Tongue (tissue), 2 donors: ENCODE data around the gene P3H2. TPM values are rescaled to one million over a fixed set of nuclear protein-coding genes. Genes with fewer than 3 reads are reported as not detected.

ENCODE experiments used
- DNase-seq: peaks from one replicate; pipeline ENCODE4 v3.0.0-alpha.2; 2015
- total RNA-seq: library from RNA; depleted of rRNA; stranded (reverse); fragments of >200 nt; gene quantifications from one replicate; pipeline ENCODE4 v1.2.3, GENCODE V29; 2014

P3H2 gene
- total RNA-seq, 1 donor from 2014 or later, result 33.1 TPM

DNA sequence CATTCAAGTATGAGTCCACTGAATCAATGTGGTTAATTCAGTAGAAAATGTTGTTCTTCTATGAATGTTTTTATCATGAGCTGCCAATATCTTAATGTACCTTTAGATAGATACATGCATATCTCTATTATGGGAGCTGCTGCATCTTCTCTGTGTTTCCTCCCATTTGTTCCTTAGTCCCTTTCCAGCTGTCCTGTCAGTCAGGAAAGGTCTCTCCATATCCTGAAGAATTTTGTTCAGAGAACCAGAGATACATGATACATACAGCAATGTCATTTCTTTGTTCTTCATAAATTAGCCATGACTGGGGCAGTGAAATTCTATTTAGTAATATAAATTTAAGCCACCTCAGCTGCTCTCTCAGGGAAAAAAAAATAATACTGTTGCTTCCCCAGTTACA lies 103.7 kb downstream of the P3H2 start:
- DNase-seq, result peak; percentile 91

DNA sequence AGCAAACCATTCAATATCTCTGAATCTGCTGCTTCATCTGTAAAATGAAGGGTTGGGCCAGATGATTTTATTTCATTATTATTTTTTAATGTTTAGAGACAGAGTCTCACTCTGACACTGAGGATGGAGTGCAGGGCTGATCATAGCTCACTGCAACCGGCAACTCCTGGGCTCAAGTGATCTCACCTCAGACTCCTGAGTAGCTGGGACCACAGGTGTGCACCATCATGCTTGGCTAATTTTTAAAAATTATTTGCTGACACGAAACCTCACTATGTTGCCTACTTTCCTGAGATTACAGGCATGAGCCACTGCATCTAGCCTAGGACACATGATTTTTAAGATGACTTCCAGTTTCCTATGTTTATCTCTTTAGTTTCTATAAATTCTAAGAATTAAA lies 105.8 kb downstream of the P3H2 start:
- DNase-seq, result no peak

DNA sequence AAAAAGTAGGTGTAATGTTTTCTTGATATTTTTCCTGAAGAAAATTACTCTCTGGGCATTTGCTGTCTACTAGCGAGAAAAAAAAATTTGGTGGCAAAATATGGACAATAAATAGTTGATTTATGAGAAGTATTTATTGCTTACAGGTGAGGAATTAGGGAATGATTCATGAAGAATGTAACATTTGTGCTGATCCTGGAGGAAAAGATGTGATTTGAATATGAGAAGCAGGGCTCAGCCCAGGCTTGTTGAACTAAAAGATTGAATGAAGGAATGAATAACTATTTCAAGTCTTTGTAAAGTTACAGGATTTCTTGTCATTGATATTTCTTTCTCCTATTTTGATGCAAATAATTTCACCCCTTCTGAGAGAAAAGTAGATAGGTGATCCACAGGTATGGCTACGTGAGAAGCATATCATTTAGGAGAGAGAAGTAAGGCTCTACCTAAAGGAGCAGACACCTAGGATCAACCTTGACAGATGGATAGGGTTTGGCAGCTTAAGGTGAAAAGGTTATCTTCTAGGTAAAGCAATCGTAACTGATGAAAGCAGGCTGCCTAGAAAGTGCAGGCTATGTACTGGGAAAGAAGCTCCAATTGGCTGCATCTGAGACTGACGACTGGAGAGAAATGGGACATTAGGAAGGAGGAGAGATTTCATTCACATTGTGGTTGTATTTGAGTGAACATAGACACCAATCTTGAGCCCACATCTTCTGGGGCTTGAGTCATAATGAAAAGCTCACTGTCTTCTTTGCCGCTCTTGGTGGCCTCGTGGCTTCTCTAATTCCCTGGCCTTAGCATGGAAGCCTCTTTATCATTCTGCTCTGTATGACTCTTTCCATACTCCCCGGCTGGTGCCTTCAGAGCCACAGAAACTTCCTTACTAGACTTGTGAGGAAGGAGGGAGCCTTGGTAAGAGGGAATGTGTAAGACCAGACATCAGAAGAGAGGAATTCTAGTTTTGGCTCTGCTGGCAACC lies 106.5 kb downstream of the P3H2 start:
- DNase-seq, result no peak

DNA sequence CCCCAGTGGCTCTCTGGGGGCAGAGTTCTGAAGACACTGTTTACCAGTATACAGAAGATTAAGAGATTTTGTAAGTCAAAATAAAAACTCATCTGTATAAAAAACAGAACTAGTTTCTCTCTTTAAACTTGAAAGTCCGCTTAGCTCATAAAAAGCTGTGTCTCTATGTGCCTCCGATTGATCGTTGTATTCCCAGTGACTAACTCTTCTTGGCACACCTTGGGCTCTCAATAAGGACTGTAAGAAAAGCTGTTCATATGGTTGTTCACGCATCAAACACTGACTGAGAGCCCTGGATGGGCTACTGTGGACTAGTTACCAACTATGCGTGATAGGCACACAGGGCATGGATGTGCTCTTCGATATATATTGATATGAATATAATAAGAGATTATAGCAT lies 107.9 kb downstream of the P3H2 start:
- DNase-seq, result no peak

DNA sequence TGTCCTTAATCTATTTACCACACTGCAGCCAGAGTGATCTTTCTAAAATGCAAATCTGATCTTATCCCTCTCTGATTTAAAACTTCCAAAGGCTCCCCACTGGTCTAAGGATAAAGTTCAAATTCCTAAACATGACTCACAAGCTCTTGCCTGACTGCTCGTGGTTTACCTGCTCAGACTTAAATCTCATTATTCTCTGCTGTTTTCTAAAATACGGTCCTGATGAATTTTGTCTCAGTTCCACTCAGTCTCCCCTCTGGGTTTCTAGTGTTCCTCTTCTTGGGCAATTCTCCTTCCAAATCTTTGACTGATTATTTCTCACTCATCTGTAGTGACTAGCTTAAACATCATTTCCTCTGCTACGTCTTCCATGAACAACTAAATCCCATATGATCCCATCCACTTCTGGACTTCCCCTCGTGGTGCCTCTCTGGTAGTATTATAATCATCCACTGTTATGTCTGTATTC lies 108.3 kb downstream of the P3H2 start:
- DNase-seq, result peak; percentile 54

DNA sequence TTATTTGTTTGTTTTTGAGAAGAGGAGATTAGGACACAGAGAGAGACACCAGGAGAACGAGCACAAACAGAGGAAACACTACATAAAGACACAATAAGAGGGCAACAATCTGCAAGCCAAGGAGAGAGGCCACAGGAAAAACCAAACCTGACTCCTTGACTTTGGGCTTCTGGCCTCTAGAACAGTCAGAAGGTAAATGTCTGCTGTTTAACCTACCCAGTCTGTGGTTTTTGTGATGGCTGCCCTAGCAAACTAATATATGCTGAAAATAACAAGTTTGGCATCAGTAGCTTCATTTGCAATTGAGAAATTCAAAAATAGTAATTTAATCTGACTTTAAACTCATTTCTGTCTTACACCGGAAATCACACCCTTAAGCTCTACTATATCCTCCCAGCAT lies 110.2 kb downstream of the P3H2 start:
- no peak for DNase-seq

DNA sequence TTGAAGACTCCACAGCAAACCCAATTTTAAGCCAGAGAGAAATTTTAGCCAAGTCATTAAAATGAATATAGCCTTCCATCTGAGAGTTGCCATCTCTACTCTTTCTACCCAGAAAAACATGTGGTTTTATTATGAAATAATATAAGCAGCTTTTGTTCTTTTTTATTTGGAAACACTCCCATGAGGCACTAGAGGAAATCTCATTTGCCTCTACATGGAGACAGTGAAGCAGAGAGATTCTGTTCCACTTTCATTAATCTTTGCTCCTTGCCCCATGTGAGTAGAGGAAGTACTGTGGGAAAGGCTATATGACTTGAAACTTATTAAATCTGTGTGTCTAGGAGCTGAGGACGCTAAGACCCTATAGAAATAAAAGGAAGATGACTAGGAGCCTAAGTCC lies 111.1 kb downstream of the P3H2 start:
- no peak for DNase-seq

DNA sequence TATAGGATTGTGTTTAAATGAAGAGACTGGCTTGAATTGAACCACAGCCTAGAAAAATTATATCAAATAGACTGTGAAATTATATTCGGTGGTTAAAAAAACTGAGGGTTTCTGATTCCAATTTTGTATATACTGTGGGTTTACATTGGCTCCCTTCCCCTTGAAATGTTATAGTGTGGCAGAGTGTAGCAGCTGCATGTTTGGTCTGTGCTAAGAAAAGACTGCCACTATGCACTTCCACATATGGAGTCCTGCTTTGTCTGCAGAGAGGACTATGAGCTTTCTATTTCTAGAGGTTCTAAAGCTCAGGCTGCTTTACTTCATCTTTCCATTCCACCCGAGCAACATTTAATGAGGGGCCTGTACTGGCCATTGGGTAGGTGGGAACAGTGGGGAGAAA lies 112.3 kb downstream of the P3H2 start:
- DNase-seq, result peak; percentile 90

DNA sequence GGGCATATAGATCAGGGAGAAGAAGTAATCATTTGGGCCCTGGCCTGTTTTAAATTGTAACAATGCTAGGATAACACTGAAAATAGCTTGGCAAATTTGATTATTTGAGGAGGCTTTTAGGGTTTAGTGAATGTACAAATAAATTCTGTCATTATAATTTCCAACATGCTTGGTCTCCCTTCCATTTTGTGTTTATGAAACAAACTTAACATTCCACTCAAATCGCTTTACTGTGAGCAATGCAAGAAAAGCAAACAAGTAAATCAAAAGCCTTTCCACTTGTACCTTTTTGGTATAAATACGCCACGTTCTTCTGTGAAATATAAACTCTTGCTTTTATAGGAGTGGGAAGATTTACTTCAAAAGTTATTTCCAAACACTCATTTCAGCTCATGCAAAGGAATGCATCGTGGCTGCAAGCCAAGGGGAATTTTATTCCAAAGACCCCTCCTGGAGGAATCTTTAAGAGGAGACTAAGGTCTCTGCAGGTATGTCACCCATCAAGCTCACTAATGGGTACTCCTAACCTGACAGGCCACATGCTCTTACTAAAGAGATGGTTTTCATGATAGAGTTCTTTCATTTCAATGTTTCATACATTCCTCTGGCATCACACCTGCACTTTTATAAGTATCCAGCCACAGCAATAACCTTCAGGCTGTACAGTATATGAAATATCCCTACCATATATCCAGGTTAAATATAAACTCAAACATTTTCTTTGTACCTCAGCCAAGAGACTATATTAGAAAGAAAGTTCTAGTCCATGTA lies 115.2 kb downstream of the P3H2 start:
- DNase-seq, result peak; percentile 32

DNA sequence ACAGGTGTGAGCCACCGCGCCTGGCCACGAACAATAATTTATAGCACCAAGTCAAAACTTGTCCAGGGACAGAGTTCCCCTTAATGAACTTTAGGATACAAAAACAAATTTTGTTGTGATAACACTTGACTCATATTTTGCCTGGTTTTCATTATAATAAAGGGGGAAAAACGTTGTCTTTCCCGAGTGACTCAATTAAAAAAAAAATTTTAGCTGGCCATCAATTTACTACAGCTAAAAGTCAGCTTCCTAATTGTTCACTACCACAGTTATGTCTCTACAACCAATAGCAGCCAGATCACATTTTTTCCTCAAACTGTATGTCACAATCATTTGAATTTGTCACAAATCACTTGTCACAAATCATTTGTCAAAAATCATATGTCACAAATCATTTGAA lies 116.0 kb downstream of the P3H2 start:
- DNase-seq, result no peak

DNA sequence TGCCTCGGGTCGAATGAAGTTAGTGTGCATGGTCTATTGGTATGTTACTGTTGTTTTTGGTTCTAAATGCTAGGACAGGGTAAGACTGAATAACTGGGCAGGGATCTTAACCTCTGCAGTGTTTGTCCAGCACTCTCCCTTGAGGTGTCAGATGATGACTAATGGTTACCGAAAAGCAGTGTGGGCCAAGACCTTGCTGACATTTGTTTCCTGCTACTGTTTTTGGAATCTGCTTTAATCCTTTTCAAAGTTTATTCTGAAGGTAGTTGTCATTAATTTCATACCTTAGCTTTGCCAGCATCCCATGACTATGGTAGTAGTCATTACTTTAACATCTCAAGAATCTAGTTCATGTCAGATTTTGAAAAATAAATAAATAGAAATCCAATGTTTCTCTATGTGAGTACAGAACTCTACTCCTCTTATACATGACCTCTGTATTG lies 117.0 kb downstream of the P3H2 start:
- no peak for DNase-seq

DNA sequence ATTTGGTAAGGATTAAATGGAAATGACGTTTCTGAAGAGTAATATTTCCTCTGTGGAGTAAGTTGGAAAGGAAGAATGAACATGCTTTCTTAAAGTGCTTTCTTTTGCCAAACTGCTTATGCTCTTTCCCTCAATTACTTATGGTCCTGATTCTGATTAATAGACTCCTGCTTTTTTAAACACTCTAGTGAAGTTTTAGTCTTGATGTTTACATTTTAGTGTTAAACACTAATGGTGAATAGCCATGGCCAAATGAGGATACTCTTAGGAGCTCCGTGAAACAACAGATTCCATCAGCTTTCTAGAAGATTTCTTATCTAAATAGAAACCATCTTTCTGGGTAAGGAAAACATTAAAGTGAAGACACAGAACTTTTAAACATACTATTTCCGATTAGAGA lies 117.6 kb downstream of the P3H2 start:
- DNase-seq, result peak; percentile 16

DNA sequence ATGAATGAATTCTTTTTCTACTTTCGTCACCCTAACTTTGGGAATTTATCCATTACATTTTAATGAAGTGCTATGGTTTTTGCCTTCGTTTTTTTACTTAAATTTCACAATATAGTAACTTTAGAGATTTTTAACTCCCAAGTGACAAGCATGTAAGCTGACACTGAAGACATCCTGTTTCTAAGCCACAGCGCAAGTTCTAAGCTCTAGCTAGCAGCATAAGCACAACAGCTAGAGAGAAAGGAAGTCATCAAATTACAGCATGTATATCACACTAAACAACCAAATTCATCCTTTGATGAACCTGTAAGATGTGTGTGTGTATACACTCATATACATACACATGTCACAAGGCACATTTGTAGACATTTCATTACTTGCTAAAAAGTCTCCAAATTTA lies 119.3 kb downstream of the P3H2 start:
- DNase-seq, result peak; percentile 37

DNA sequence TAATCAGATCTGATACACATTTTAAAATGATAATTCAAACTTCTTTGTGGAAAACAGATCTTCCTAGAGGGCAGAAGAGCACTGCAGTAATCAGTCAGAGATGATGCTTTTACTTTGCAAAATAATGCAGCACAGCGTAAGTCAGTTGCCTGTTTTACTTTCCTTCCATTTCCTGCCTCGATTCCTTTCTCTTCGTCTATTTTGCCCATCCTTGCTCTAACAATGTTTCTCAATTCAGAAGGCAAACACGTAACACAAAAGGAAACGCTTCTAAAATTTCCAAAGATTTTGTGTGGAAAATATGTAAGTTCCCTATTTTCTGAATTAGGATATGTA lies 119.9 kb downstream of the P3H2 start:
- no peak for DNase-seq

DNA sequence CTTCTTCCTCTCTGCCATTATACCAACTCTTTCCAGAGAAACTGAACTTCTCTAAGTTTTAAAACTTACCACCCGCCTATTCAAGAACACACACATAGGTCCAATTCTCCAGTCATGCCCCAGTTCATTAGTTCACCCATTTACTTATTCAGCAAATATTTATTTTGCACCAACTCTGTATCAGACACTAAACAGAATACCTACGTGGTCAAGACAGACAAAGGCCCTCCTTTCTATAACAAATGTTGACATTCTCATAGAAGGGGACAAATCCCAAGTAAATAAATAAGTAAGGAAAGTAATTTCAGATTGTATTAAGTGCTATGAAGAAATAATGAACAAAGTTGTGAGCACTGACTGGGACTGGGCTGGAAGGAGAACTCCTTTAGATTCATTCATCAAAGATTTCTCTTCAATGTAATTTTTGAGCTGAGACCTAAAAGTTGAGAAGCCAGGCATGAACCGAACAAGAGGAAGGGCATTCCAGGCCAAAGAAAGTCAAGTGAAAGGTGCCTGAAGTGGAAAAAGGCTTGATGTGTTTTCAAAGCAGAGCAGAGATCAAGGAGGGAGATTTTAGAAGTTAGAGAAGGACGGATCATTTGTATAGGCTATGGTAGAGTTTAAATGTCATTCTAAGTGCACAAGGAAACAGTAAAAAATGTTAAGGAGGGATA lies 120.4 kb downstream of the P3H2 start:
- no peak for DNase-seq

DNA sequence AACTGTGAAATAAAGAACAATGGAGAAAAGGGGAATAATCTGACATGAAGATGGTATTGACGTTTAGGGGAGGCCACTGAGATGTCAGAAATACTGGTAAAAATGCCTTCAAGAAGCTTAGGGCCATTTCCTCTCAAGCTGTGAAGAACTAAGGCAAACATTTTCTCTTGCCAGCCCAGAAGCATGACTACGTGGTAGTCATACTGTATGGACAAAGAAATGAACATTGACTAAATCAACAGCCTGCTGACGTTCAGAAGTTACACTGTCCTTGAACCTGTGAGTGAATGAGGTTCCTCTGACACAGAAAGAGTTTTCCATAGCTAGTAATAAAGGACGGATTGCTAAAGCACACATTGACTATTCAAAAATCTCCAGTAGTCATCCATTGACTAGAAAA lies 121.0 kb downstream of the P3H2 start:
- no peak for DNase-seq

DNA sequence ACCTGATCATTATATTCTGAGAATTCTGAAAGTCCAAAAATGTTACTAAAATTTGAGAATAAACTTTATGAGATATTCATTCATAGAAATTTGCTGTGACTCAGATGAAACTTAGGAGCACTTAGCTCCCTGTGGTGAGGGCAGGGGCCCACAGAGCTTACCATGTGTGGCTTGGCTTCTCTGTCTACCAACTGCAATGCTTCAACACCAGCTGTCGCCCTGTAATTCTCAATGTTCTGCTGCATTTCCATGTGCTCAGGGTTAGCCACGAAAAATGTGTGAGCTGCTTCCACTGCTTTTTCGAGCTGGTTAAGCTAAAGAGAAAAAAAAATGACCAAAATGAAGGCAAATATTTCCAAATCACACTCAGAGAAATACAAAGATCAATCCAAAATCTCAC lies 125.6 kb downstream of the P3H2 start:
- DNase-seq, result peak; percentile 93

DNA sequence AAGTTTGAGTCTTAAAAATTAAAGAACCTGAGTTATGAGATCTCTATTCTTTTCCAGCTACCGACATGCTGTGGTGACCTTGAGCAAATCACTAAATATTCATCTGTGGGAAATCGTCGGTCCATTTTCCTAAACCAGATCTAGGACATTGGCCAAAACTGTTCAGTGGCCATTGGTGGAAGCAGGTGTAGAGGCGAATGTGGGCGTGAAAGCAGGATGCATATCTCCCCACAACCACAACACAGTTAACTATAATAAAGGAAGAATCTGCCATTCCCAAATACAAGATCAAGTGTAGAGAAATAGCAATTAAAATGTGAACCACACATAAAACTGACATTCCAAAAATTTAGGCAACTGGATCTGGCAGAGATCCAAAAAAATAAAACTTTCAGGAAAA lies 129.9 kb downstream of the P3H2 start:
- DNase-seq, result no peak

DNA sequence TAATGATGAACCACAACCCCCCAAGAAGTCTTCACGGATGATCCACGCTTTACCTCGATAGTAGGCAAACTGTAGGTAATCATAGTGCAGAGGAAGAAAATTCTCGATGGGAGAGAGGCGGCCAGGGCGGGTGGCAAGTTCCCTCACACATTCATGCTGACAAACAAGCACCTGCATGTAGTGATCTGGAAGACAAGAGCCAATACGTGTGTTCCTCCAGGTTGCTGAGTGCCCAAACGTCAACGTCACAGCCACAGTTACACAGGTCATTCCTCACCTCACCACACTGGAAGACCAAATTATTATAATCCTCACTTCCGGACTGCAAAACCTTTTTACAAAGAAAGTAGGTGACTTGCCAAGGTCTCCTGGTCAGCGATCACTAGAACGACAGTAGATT lies 131.8 kb downstream of the P3H2 start:
- DNase-seq, result no peak

DNA sequence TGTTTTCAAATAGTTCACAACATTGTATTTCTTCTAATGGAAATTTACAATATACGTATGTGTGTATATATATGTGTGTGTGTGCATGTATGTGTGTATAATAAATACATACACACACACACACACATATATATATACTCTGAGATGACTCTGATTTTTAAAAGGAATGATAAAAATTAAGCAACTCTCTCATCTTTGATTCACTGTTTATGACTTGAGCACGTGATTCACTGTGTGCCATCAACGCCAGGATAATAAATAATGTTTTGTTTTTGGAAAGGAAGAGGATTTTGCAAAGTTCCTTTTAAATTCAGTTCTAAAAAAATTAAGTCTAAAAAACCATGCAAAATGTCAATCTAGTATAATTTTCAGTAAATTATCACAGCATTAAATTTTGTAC lies 132.4 kb downstream of the P3H2 start:
- DNase-seq, result no peak

DNA sequence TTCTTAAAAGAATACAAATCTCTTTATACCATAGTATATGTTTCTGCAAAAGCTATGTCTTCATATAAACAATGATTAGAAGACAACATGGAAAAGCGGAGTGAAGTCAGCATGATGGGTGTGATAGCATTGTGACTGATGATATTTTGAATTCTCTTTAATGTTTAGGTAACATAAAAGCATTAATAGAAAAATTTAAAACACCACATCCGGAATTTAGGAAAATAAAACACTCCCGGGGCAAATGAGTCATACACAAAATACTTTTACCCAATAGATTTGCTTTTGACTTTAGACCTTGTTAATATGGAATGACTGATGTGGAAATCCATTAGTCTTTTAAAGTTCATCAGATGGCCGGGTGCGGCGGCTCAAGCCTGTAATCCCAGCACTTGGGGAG lies 134.7 kb downstream of the P3H2 start:
- DNase-seq, result no peak

DNA sequence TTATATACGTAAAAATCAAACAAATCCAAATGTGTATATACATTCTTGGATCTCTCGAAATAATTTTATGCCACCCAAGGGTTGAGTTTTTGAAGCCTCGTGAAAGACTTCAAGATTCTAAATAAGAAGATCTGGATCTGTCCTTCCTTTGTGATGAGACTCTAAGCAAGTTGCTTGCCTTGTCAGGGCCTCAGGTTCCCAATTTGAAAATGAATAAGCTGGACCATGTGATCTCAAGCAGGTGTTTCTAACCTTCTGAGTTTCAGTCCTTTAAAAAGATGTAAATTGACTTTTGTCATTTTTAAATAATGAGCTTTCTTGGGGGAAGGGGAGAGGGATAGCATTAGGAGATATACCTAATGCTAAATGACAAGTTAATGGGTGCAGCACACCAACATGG lies 137.1 kb downstream of the P3H2 start:
- no peak for DNase-seq
